H1 (cell line): Measurements from ENCODE around the gene ERMARD. TPM values are rescaled to one million over a fixed set of nuclear protein-coding genes. Genes with fewer than 3 reads are reported as not detected.

Experiments
- CTCF ChIA-PET: fragments of 300-600 bp; sonication (Branson Sonifier 250); formaldehyde crosslinking; loops from one replicate; lab custom pipeline; 2021; ENCODE audit not compliant: partially characterized antibody; lab: Charles Lee
- POLR2A ChIA-PET: fragments of 300-600 bp; sonication (Branson Sonifier 250); formaldehyde crosslinking; loops from one replicate; lab custom pipeline; 2021; ENCODE audit warnings: inconsistent platforms; ENCODE audit not compliant: partially characterized antibody; lab: Charles Lee
- DNase-seq, 2 experiments: peaks; one replicate each; pipeline versions ENCODE4 v3.0.0 to v3.0.0-alpha.2; 2010 to 2022; ENCODE audit warnings: low spot score in 2 of 2, low read depth in 1 of 2, mixed read lengths in 1 of 2
- FAIRE-seq: peaks from 2 replicates; lab custom pipeline; 2011; peaks lifted over from hg19 to GRCh38; lab: Jason Lieb, UNC
- H2AFZ ChIP-seq: 2 replicates; pipeline ENCODE4 v1.8.1; 2012; ENCODE audit warnings: low read length, inconsistent platforms
- H2AK5ac ChIP-seq: 2 replicates; pipeline ENCODE4 v1.6.1; 2013; ENCODE audit warnings: low read depth, low read length
- H2BK120ac ChIP-seq: replicated peaks from 2 replicates; pipeline ENCODE3; 2013; ENCODE audit warnings: low read depth, low read length, inconsistent platforms
- H2BK12ac ChIP-seq: 2 replicates; pipeline ENCODE4 v1.6.1; 2013; ENCODE audit warnings: low read depth, low read length
- H2BK15ac ChIP-seq: 2 replicates; pipeline ENCODE4 v1.6.1; 2013; ENCODE audit warnings: low read length
- H2BK20ac ChIP-seq: 2 replicates; pipeline ENCODE4 v1.6.1; 2013; ENCODE audit warnings: low read length
- H2BK5ac ChIP-seq: 2 replicates; pipeline ENCODE4 v1.6.1; 2013; ENCODE audit warnings: low read depth, low read length
- H3K14ac ChIP-seq: 2 replicates; pipeline ENCODE4 v1.6.1; 2013; ENCODE audit warnings: inconsistent platforms; ENCODE audit not compliant: insufficient read length
- H3K18ac ChIP-seq: 2 replicates; pipeline ENCODE4 v1.6.1; 2013; ENCODE audit warnings: low read length; ENCODE audit errors: extremely low read depth
- H3K23ac ChIP-seq: 2 replicates; pipeline ENCODE4 v1.6.1; 2013; ENCODE audit warnings: inconsistent platforms; ENCODE audit not compliant: insufficient read length
- H3K23me2 ChIP-seq: 2 replicates; pipeline ENCODE4 v1.6.1; 2013; ENCODE audit warnings: low read depth, low read length
- H3K27ac ChIP-seq: 2 replicates; pipeline ENCODE4 v1.6.1; 2011; ENCODE audit warnings: low read depth, low read length, inconsistent platforms
- H3K27me3 ChIP-seq, 4 experiments: replicated peaks in 1 of 4; 1 replicate in 1 of 4; 2 replicates in 3 of 4; pipeline versions ENCODE4 v1.6.1 to v1.8.1; 2011 to 2013; ENCODE audit warnings: low read length in 3 of 4, mild to moderate bottlenecking in 3 of 4, inconsistent platforms in 2 of 4, mixed read lengths in 2 of 4, moderate library complexity in 1 of 4; ENCODE audit not compliant: control insufficient read depth in 3 of 4, insufficient read depth in 3 of 4; ENCODE audit errors: extremely low read depth in 1 of 4
- H3K36me3 ChIP-seq, 4 experiments: 2 replicates each; pipeline versions ENCODE4 v1.6.1 to v1.8.1; 2011 to 2013; ENCODE audit warnings: mild to moderate bottlenecking in 4 of 4, low read length in 3 of 4, moderate library complexity in 2 of 4, control low read depth in 1 of 4, inconsistent platforms in 1 of 4; ENCODE audit not compliant: insufficient read depth in 4 of 4, control insufficient read depth in 2 of 4
- H3K4ac ChIP-seq: replicated peaks from 2 replicates; pipeline ENCODE3; 2013; ENCODE audit warnings: low read length, low read depth, mixed read lengths, inconsistent platforms; ENCODE audit not compliant: insufficient read length
- H3K4me1 ChIP-seq, 4 experiments: replicated peaks in 1 of 4; 1 replicate in 1 of 4; 2 replicates in 3 of 4; pipeline versions ENCODE4 v1.6.1 to v1.8.1; 2011 to 2013; ENCODE audit warnings: low read length in 3 of 4, inconsistent platforms in 2 of 4, mixed read lengths in 1 of 4; ENCODE audit not compliant: insufficient read depth in 4 of 4, control insufficient read depth in 3 of 4
- H3K4me2 ChIP-seq, 2 experiments: 2 replicates each; pipeline versions ENCODE4 v1.6.1 to v1.8.1; 2011 to 2013; ENCODE audit warnings: low read depth in 2 of 2, low read length in 2 of 2, control low read depth in 1 of 2, inconsistent platforms in 1 of 2, mild to moderate bottlenecking in 1 of 2; ENCODE audit not compliant: insufficient read depth in 1 of 2
- H3K4me3 ChIP-seq, 4 experiments: fragments of 200-600, 300-600 bp in 1 of 4; sonication (generic), shearing (Covaris generic), sonication (Bioruptor Twin) in 1 of 4; 2 replicates each; pipeline versions ENCODE4 v1.5.1 to v1.8.1; 2011 to 2016; ENCODE audit warnings: low read length in 4 of 4, low read depth in 3 of 4, control low read depth in 2 of 4, inconsistent platforms in 2 of 4, mild to moderate bottlenecking in 2 of 4, mixed read lengths in 1 of 4, moderate library complexity in 1 of 4; ENCODE audit not compliant: insufficient read depth in 2 of 4; ENCODE audit errors: extremely low read depth in 1 of 4
- H3K56ac ChIP-seq: replicated peaks from 2 replicates; pipeline ENCODE3; 2013; ENCODE audit warnings: low read depth, mild to moderate bottlenecking, mixed read lengths, low read length, inconsistent platforms; ENCODE audit not compliant: insufficient read length
- H3K79me1 ChIP-seq: 2 replicates; pipeline ENCODE4 v1.6.1; 2013; ENCODE audit warnings: low read depth, low read length, control low read depth
- H3K79me2 ChIP-seq, 2 experiments: 2 replicates each; pipeline versions ENCODE4 v1.6.1 to v1.8.1; 2012 to 2013; ENCODE audit warnings: low read length in 2 of 2, mild to moderate bottlenecking in 2 of 2, inconsistent platforms in 1 of 2; ENCODE audit not compliant: insufficient read depth in 2 of 2, control insufficient read depth in 1 of 2
- H3K9ac ChIP-seq, 4 experiments: replicated peaks in 1 of 4; 1 replicate in 1 of 4; 2 replicates in 3 of 4; pipeline versions ENCODE4 v1.6.1 to v1.8.1; 2011 to 2013; ENCODE audit warnings: low read depth in 3 of 4, low read length in 3 of 4, control low read depth in 2 of 4, mild to moderate bottlenecking in 2 of 4, moderate library complexity in 2 of 4, inconsistent platforms in 1 of 4; ENCODE audit errors: extremely low read depth in 1 of 4
- H3K9me3 ChIP-seq, 2 experiments: 2 replicates each; pipeline versions ENCODE4 v1.6.1 to v1.8.1; 2012 to 2013; ENCODE audit warnings: mild to moderate bottlenecking in 2 of 2, moderate library complexity in 2 of 2, control low read depth in 1 of 2, inconsistent platforms in 1 of 2, low read depth in 1 of 2, low read length in 1 of 2, mixed read lengths in 1 of 2; ENCODE audit not compliant: insufficient read depth in 2 of 2
- H4K20me1 ChIP-seq, 2 experiments: replicated peaks in 1 of 2; 2 replicates each; pipeline versions ENCODE3 to v1.8.1; 2011 to 2013; ENCODE audit warnings: inconsistent platforms in 2 of 2, low read length in 2 of 2, mild to moderate bottlenecking in 1 of 2; ENCODE audit not compliant: insufficient read depth in 2 of 2, control insufficient read depth in 1 of 2
- H4K5ac ChIP-seq: 2 replicates; pipeline ENCODE4 v1.6.1; 2013; ENCODE audit warnings: low read length, low read depth, mixed read lengths, inconsistent platforms; ENCODE audit not compliant: insufficient read length
- H4K8ac ChIP-seq: 2 replicates; pipeline ENCODE4 v1.8.0; 2013; ENCODE audit warnings: mild to moderate bottlenecking, moderate library complexity, low read length, inconsistent platforms; ENCODE audit not compliant: insufficient read depth; ENCODE audit errors: extremely low read depth
- H4K91ac ChIP-seq: replicated peaks from 2 replicates; pipeline ENCODE3; 2013; ENCODE audit warnings: low read length, mixed read lengths, inconsistent platforms; ENCODE audit not compliant: insufficient read length
- CBX5 ChIP-seq: fragments of 300-800, 300-1000 bp; sonication (generic); IDR thresholded peaks from 2 replicates; pipeline ENCODE4 v1.7.1; 2016; ENCODE audit warnings: antibody characterized with exemption, low read length, low read depth
- CHD2 ChIP-seq: IDR thresholded peaks from 2 replicates; pipeline ENCODE4 v1.6.1; 2012; ENCODE audit warnings: low read length, improper control_type of control experiment
- NANOG ChIP-seq: IDR thresholded peaks from 2 replicates; pipeline ENCODE4 v1.6.1; 2011; ENCODE audit warnings: low read length, low read depth, mild to moderate bottlenecking, inconsistent platforms; ENCODE audit not compliant: insufficient read depth, poor library complexity, severe bottlenecking
- RBBP5 ChIP-seq: IDR thresholded peaks from 2 replicates; pipeline ENCODE4 v1.7.1; 2012; ENCODE audit warnings: low read depth, mild to moderate bottlenecking, inconsistent platforms, low read length, moderate library complexity, borderline replicate concordance
- RNF2 ChIP-seq: fragments of 200-900, 300-1000 bp; sonication (generic); IDR thresholded peaks from 2 replicates; pipeline ENCODE4 v1.7.1; 2016; ENCODE audit warnings: borderline replicate concordance, low read depth, mild to moderate bottlenecking, antibody characterized with exemption, low read length; ENCODE audit not compliant: poor library complexity, severe bottlenecking; ENCODE audit errors: missing control alignments
- SP4 ChIP-seq: IDR thresholded peaks from 2 replicates; pipeline ENCODE4 v1.6.1; 2012; ENCODE audit warnings: low read length, inconsistent platforms
- WGBS, 2 experiments: shearing (Covaris generic) in 1 of 2; methylation state at CpG; one replicate each; pipeline versions ENCODE4 v1.1.6 to v1.1.7; 2013 to 2015; ENCODE audit warnings: low lambda C conversion rate in 2 of 2, mixed read lengths in 2 of 2, inconsistent platforms in 1 of 2, low coverage in 1 of 2, missing lambda C conversion rate in 1 of 2; ENCODE audit not compliant: insufficient replicate concordance in 2 of 2, insufficient coverage in 1 of 2, insufficient read length in 1 of 2; ENCODE audit errors: extremely low coverage in 1 of 2, missing lambda C conversion rate in 1 of 2; 5-methylcytosine and 5-hydroxymethylcytosine counted together
- polyA plus RNA-seq, 7 experiments: library from polyadenylated mRNA; depleted of rRNA in 3 of 7; stranded (reverse) in 5 of 7; unstranded in 2 of 7; fragments of >200 nt in 5 of 7; fragments of 200-250 nt in 2 of 7; gene quantifications; 1 replicate in 5 of 7; 2 replicates in 1 of 7; 4 replicates in 1 of 7; pipeline versions ENCODE4 v1.2.1 to v1.2.3, GENCODE V29; 2011 to 2013; ENCODE audit warnings: missing spikeins in 2 of 7, mixed read lengths in 2 of 7
- total RNA-seq: library from RNA; stranded (reverse); fragmentation: NEBNext Ultra II Directional; extraction: Animal tissue kit (Norgen Biotek cat#: 25700); gene quantifications from 2 replicates; pipeline ENCODE4 v1.2.1, GENCODE V29; 2021
- TF ChIP-seq, protein P1 (sequence below), 3 experiments: IDR thresholded peaks; 1 replicate in 2 of 3; 2 replicates in 1 of 3; pipeline versions ENCODE4 v1.5.1 to v1.6.1; 2011; ENCODE audit warnings: low read length in 3 of 3, mild to moderate bottlenecking in 3 of 3, inconsistent platforms in 2 of 3, low read depth in 1 of 3, moderate library complexity in 1 of 3; ENCODE audit not compliant: insufficient read depth in 1 of 3; ENCODE audit errors: control extremely low read depth in 1 of 3

The ERMARD gene
- total and polyA plus RNA-seq, 2 of the 8 experiments (the other 6 are each of a cell fraction or from before 2014, with no cell fraction given), result 12.2 to 25.6 TPM

DNA sequence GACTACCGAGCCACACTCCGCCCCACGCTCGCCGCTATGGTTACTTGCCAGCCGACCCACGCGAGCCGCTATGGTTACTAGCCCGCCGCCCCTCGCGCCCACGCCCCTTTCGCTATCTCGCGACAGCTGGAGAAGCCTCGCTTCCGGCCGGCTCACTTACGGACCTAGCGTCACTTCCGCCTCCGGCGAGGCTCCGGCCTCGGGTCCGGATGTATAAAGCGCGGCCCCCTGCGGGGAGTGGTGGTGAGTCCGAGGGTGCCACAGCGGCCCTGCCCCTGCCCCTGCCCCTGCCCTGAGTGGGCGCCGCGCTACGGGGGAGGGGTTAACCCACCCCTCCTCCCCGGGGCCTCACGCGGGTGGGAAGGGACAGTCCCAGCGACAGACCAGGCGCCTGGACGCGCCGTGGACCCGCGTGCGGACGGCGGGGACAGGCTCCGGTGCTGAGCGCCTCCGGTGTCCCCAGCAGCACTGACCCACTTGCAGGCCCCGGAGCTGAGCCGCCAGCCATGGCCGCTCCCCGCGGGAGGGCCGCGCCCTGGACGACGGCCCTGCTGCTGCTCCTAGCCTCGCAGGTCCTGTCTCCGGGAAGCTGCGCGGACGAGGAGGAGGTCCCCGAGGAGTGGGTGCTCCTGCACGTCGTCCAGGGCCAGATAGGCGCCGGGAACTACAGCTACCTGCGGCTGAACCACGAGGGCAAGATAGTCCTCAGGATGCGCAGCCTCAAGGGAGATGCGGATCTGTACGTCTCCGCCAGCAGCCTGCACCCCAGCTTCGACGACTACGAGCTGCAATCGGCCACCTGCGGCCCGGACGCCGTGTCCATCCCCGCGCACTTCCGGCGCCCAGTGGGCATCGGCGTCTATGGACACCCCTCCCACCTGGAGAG lies 49.2 kb upstream of the ERMARD start, which contains the start of the genes C6orf120 and WDR27:
C6orf120 (plus strand) TSS at position 173 of the 886 bp plus-strand sequence; CDS start at position 507, 334 bp downstream.
WDR27 (minus strand) TSS at position 76 of the 886 bp plus-strand sequence. CDS start 13,024 bp downstream, outside the sequence.
- Histone ChIP-seq H4K91ac (peak within 1 kb of the TSS; percentile 97), H4K8ac (peak within 1 kb of the TSS; percentile 98), H4K5ac (peak within 1 kb of the TSS; percentile 92), H3K36me3 (peaks cover 0 to 16% (median under 1%) of the 10 kb centered on the region in 4 experiments; a peak in 3 of 8 replicates), H4K20me1 (peaks cover 4 to 16% of the 10 kb centered on the region in 2 experiments), H3K14ac (no peak within 1 kb of the TSS), H3K18ac (peak within 1 kb of the TSS; percentile 75), H2AK5ac (peak within 1 kb of the TSS; percentile 92; the same call in 1 of the 2 replicates), H3K4me3 (peak within 1 kb of the TSS; percentile 79 to 96 (median 94)), H3K4ac (peak within 1 kb of the TSS; percentile 87), H3K27ac (peak within 1 kb of the TSS; percentile 88), H3K9ac (peak within 1 kb of the TSS; percentile 52 to 97 (median 92)), H3K23ac (no peak within 1 kb of the TSS), H2BK120ac (peak within 1 kb of the TSS; percentile 45), H3K79me2 (peaks cover 0 to 65% of the 10 kb centered on the region in 2 experiments; a peak in 3 of 4 replicates), H3K23me2 (peaks cover 5% of the 10 kb centered on the region; the same call in 1 of the 2 replicates), H3K9me3 (no peaks in the 10 kb centered on the region), H3K4me1 (peaks cover 0 to 16% (median 5%) of the 10 kb centered on the region in 4 experiments; a peak in 2 of 7 replicates), H2BK5ac (peak within 1 kb of the TSS; percentile 95), H2BK12ac (peak within 1 kb of the TSS; percentile 70; the same call in 1 of the 2 replicates), H3K79me1 (peaks cover 15% of the 10 kb centered on the region), H3K27me3 (no peaks in the 10 kb centered on the region), H2BK20ac (no peak within 1 kb of the TSS), H2AFZ (peak within 1 kb of the TSS; percentile 55; the same call in 1 of the 2 replicates), H3K4me2 (peak within 1 kb of the TSS; percentile 91 to 96), H2BK15ac (0 out of 2 replicates have a peak within 1 kb of the TSS, but pooled peaks have one; percentile 84), H3K56ac (peak within 1 kb of the TSS; percentile 89)
- POLR2A ChIA-PET, result interaction anchor here (0.9 to 6.3 kb wide), 16 partner anchors 8 to 852 kb away, joined by 3 to 58 read pairs (median 4); partner anchors contain the start of genes DYNLT2, ERMARD, PHF10 and TBP
- CTCF ChIA-PET, result interaction anchor here (0.6 to 1.2 kb wide), 2 partner anchors 15 to 83 kb away, joined by 3 read pairs; no protein-coding TSS in a partner anchor
- 1% methylated on average over 47 of the region's 92 CpGs; no CpG with 5 or more reads in 1 of the 2 experiments for WGBS, 2 experiments
- peak; percentile 79 to 96 for DNase-seq
- FAIRE-seq, result no peak
- TF ChIP-seq RBBP5, result peak; percentile 86; the same call in 1 of the 2 replicates
- TF ChIP-seq CBX5, result no peak
- TF ChIP-seq RNF2, result no peak
- TF ChIP-seq, protein P1, sequence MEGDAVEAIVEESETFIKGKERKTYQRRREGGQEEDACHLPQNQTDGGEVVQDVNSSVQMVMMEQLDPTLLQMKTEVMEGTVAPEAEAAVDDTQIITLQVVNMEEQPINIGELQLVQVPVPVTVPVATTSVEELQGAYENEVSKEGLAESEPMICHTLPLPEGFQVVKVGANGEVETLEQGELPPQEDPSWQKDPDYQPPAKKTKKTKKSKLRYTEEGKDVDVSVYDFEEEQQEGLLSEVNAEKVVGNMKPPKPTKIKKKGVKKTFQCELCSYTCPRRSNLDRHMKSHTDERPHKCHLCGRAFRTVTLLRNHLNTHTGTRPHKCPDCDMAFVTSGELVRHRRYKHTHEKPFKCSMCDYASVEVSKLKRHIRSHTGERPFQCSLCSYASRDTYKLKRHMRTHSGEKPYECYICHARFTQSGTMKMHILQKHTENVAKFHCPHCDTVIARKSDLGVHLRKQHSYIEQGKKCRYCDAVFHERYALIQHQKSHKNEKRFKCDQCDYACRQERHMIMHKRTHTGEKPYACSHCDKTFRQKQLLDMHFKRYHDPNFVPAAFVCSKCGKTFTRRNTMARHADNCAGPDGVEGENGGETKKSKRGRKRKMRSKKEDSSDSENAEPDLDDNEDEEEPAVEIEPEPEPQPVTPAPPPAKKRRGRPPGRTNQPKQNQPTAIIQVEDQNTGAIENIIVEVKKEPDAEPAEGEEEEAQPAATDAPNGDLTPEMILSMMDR (IDR thresholded peaks at IDR 0.05; ENCODE audit: control extremely low read depth in 1 of 3, insufficient read depth in 1 of 3, low read depth in 1 of 3, low read length in 3 of 3), result no peak
- no peak for TF ChIP-seq NANOG
- peak; percentile 97 for TF ChIP-seq CHD2
- no peak for TF ChIP-seq SP4
